OCI-M2 (cell line): ENCODE measurements around the gene MRPL10.

Source experiments
- DNase-seq: peaks from one replicate; lab custom pipeline; 2025; ENCODE audit not compliant: unreplicated experiment; lab: John Stamatoyannopoulos, UW

MRPL10 gene

GRCh38 chr17:47840001-47840741, 8.8 kb upstream of the MRPL10 start:
- DNase-seq = no peak

- DNase-seq = no peak
These were observed 7.7 kb upstream of the MRPL10 start for GRCh38 chr17:47839071-47839470.

DNA sequence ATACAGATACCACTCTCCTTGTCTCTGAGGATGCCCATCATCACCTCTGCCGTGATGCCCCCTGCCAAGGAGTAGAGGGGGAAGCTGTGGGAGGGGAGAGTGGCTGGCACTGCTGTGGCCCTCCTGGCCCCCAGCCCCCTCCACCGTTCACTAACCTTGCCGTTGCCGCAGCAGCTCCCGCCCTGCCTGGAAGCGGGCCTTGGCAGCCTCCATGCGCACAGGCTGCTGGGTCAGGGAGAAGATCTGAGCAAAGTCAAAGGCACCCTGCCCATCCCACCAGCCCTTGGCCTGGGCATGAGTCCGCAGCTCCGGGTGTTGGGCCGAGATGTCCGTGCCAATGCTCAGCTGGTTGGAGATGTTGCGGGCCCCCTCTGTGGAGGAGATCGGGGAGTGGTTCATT, 7.3 kb upstream of the MRPL10 start:
- DNase-seq = no peak

DNA sequence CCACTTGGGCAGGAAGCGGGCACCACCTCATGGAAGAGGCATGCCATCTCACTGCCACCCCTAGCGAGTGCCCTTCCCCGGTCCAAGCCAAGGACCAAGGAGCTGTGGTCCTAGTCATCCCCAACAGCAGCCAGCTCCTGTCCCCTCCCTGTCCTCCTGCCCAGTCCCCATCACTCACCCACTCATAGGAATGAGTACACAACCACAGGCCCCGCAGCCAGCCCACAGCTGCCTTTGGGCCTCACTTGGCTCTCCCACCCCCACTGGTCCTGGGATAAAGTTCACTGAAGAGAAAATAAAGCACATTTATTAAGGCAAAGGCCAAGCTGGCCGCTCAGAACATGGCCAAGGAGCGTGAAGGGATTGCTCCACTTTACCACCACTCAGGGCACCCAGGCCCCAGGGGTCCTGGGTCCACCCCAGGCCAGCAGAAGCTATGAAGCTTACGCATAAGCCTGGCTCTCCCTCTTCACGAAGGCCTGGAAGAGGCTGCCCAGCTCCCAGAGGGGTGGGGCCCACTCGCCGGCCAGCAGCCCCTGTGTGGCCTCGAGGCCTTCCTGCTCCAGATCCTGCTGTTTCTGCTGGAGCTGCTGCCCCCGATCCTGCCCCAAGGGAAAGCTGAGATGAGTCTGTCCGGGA, 6.2 kb upstream of the MRPL10 start:
- DNase-seq = no peak

- no peak for DNase-seq
These were observed 5.3 kb upstream of the MRPL10 start for GRCh38 chr17:47836601-47837000.

GRCh38 chr17:47834756-47835155, 3.4 kb upstream of the MRPL10 start:
- no peak for DNase-seq

- no peak for DNase-seq
These were observed 590 bp upstream of the MRPL10 start for GRCh38 chr17:47831934-47832327.

- DNase-seq = no peak
These were observed 842 bp downstream of the MRPL10 start for GRCh38 chr17:47830396-47831002.

DNA sequence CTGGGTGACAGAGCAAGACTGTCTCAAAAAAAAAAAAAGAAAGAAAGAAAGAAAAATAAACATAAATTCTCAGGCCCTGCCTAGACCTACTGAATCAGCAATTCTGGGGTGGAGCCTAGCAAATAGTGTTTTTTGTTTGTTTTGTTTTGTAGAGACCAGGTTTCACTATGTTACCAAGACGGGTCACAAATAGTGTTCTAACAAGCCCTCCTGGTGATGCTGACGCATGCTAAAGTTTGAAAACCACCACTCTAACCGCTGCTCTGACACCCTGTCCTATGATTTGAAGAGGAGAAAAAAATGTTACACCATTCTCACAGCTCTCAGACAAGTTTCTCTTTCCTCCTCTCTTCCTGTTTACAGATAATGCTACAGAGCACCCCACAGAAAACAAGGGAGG, 1.5 kb downstream of the MRPL10 start:
- no peak for DNase-seq

GRCh38 chr17:47823519-47823918, 7.8 kb downstream of the MRPL10 start:
- no peak for DNase-seq

DNA sequence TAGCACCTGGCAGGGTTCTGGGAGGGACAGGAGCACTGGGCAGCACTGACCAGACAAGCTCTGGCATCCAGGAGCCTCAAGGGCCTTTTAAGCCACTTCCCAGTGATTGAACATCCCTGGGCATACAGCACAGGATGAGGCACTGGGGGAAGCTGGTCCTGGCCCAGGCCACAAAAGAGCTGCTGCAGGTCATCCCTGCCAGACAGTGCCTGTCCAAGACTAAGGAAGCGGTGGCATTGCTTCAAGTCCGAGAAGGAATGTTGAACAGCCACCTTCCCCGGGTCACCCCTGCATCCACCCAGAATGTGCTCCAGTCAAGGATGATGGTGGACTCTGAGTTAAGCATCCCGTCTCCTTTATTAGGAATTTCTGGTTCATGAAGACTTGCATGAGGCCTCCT, 8.6 kb downstream of the MRPL10 start:
- no peak for DNase-seq

DNA sequence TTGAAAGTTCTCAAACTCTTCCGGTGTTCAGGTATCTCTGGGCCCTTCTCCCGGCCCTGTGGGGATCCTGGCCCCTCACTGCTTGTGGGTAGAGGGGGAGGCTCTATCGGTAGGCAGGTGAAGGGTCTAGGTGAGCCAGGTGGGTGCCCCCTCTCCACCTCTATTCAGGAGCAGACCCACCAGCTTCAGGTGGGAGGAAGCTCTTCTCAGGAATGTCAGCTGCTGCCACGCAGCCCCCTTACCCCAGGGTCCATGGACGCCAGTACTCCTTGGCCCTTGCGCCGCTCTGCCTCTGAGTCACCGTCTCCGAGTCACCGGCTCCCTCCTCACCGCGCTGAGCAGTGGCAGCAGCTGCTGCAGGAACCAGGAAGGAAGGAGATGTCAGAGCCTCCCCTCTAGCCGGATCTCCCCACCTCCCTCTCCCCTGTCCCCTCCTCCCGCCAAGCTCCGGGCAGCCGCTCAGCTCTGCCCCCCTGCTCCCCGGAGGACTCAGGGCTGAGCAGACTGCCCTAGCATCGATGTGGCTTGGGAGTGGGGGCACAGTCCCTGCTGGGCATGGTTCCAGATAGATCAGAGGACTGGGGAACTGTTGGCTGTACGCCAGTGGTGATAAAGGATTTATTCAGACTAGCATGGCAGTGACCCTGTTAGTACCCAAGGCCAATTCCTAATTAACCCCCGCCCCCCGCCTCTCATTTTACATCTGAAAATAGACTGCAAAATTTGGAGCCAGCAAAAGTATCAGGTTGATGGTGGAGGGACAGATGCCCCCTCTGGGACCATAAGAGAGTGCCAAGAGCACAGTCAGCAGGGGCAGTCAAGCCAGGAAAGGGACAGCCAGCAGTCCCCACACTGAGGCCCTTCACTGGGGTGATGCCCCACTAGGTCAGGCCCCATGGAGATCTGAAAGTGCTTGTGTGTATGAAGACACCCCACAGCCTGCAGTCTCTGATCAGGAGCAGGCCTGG, 9.6 kb downstream of the MRPL10 start, which contains the start of gene OSBPL7:
TSS of gene OSBPL7 (minus strand) at position 371 of the 968 bp plus-strand sequence. CDS start 1,516 bp downstream, outside the sequence.
- DNase-seq = no peak

DNA sequence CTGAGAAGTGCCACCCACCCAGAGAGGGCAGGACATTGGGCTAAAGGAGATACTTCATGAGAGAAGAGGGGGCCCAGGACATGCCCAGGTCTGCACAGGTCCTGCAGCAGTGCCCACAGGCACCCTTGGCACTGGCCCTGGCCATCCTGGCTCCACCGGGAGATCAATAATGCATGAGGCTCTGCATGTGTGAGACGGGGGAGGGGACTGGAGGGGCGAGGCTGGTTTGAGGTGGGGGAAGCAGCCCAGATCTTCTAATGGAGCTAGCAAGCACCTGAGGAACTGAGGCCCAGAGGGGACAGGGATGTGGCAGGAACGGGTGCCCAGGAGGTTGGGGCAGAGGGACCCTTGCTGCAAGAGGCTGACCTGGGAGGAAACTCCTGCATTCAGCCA, 10.3 kb downstream of the MRPL10 start:
- no peak for DNase-seq

DNA sequence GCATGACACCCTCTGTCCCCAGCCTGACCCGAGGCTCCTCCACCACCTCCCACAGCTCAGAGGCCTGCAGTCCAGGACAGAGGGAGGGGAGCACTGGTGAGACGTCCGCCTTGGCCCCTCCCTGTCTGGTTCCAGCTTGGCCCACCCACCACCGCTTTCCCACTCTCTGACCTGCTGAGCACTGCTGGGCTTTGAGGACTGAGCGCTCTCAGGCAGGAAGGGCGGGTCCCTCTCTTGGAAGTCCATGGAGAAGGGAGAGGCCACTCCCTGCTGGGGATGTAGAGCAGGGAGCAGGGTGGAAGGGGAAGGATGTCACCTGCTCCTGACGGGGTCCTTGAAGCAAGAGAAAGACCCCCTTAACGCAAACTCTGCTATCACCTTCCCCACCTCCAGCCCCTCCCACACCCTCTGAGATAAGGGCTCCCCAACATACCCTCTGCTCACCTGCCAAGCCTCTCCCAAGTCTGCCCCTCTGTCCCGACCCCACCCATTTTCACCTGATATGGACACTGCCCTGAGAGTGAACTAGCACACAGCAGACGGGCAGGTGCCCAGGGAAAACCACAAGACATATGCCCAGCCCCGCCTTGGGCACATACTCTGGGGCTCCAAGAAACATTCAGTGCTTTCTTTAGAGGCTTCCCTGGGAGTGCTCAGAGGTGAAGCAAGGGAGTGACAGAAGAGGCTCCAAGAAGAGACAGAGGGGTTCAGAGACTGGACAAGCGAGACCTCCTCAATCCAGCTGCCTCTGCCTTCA, 11.1 kb downstream of the MRPL10 start:
- no peak for DNase-seq

DNA sequence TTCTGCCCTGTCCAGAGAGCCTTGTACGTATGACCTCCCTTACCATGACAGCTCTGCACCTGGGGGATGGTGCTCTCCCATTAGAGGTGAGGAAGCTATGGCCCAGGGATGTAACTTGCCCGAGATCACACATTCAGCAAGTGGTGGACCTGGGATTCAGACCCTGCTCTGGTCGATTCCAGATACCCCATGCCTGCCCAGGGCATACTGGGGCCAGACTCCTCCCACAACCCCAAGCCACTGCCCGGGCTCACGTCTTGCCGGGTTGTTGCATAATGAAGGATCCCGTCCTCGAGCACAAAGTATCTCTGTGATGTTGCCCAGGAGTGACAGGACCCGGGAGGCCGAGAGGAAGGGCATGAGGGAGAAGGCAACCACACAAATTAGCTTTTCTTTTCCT, 11.9 kb downstream of the MRPL10 start:
- no peak for DNase-seq

DNA sequence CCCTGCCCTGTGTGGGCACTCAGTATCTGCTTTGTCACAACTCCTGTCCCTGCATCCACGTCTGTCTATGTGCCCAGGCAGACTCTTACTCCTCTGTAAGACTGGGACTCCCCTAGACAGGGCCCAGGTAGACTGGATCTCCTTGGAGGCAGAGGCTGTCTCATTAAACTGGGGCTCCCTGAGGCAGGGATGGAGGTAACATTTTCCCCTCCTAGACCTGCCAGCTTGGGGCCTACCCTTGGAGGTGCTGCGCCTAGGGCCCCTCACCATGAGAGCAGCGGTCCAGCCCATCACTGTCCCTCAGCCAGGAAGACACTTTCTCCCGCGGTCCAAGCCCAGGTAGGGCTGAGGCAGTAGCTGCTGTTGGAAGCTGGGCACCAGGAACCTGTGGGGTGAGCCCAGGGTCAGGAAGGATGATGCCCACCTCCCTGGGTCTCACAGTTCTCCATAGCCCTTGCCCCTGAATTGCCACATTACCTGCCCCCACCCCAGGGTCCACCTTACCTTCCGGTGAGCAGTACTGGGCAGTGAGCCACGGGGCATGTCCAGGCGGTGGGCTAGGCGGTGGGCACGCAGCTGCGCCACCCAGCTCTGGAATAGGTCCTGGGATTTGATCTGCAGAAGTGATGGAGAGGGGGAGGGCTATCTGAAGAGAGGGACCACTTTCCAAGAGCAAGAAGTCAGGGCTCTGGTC, 13.2 kb downstream of the MRPL10 start:
- no peak for DNase-seq

DNA sequence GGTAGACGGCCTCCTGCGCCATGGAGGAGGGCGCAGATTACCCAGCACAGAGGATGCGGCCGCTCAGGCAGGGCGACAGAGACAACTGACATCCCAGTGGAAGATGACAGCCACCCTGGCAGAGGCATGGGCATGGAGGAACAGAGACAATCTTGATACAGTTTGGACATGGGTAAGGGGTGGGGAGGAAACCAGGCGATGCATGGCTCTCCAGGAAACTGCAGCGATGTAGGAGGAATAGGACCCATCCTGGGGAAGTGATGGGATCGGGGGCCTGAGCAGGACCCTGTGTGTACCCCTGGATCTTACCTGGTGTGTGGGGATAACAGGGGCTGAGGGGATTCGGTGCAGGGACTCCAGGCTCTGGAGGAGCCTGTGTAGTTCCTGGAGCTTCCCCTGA, 14.4 kb downstream of the MRPL10 start:
- no peak for DNase-seq

GRCh38 chr17:47816111-47816735, 15.1 kb downstream of the MRPL10 start:
- DNase-seq = no peak
